ENCODE results near the gene SMAD3. TPM values are rescaled to one million over a fixed set of nuclear protein-coding genes. Genes with fewer than 3 reads are reported as not detected.

Gene SMAD3
- total and polyA plus RNA-seq, 10 of the 15 experiments (the other 5 are each of a cell fraction or from before 2014, with no cell fraction given), result 5.6 to 43.2 (median 16.0) TPM

GRCh38 chr15:67097424-67097823, 32.0 kb downstream of the SMAD3 start:
- POLR2A ChIA-PET, result no interaction called here
- no peak for ATAC-seq
- Histone ChIP-seq H3K9me3 (replicated peaks; ENCODE audit: control insufficient read depth, insufficient read depth, low read length) (no peaks in the 10 kb centered on the region), H3K27ac (ENCODE audit: control insufficient read depth, insufficient read depth) (no peak overlapping the region), H2AFZ (ENCODE audit: control insufficient read depth, low read depth, low read length) (no peak overlapping the region), H3K4me3 (no peak overlapping the region), H3K4me1 (ENCODE audit: control insufficient read depth, insufficient read depth, low read length) (peaks cover 68% of the 10 kb centered on the region), H3K36me3 (ENCODE audit: control insufficient read depth in 2 of 2, insufficient read depth in 2 of 2, low read length in 1 of 2) (peaks cover 7 to 28% of the 10 kb centered on the region in 2 experiments; a peak in 3 of 4 replicates), H3K4me2 (ENCODE audit: control insufficient read depth, insufficient read depth) (0 out of 2 replicates have a peak overlapping the region, but pooled peaks have one; percentile 15), H3K27me3 (replicated peaks in 1 of 2; ENCODE audit: control insufficient read depth in 2 of 2, insufficient read depth in 2 of 2, low read length in 1 of 2) (no peaks in the 10 kb centered on the region), H4K20me1 (ENCODE audit: control insufficient read depth, insufficient read depth) (no peaks in the 10 kb centered on the region), H3K79me2 (ENCODE audit: control insufficient read depth, insufficient read depth, low read length) (peaks cover 70% of the 10 kb centered on the region), H3K9ac (ENCODE audit: control insufficient read depth, insufficient read depth, low read length) (no peak overlapping the region)
- 98% methylated on average over 4 of the region's 4 CpGs for WGBS (ENCODE audit: insufficient coverage, insufficient replicate concordance, low lambda C conversion rate, missing lambda C conversion rate)
- no peak for FAIRE-seq
- BruUV-seq (replicated peaks), result no TSS peak
- intact Hi-C loops (cut with micrococcal nuclease; ENCODE audit: unreplicated experiment) (no loop called here), in situ Hi-C loops (cut with MboI) (loop anchor here (25.0 kb wide), 1 partner anchor 1310 kb away; the partner anchor contains the start of gene DENND4A)
- SMC1A ChIA-PET (ENCODE audit: uncharacterized antibody, unreplicated experiment), result interaction anchor here (1.0 to 6.2 kb wide), 5 partner anchors 11 to 206 kb away, joined by 3 to 58 read pairs (median 4); no protein-coding TSS in a partner anchor
- TF ChIP-seq BRCA1 (IDR thresholded peaks at IDR 0.05; ENCODE audit: low read depth, low read length), result no peak
- no peak for TF ChIP-seq ZNF687 (IDR thresholded peaks at IDR 0.05)
- TF ChIP-seq SKIL (IDR thresholded peaks at IDR 0.05; ENCODE audit: low read depth, poor library complexity, severe bottlenecking), result no peak
- no peak for TF ChIP-seq MEF2B (IDR thresholded peaks at IDR 0.05; ENCODE audit: partially characterized antibody, poor library complexity, severe bottlenecking)
- TF ChIP-seq CEBPB (IDR thresholded peaks at IDR 0.05; ENCODE audit: borderline replicate concordance in 1 of 2, low read depth in 2 of 2, low read length in 2 of 2), result no peak
- no peak for TF ChIP-seq NFYB (IDR thresholded peaks at IDR 0.05; ENCODE audit: insufficient read depth, low read depth, low read length)
- no peak for TF ChIP-seq ATF7 (IDR thresholded peaks at IDR 0.05; ENCODE audit: low read depth)
- TF ChIP-seq SUZ12 (IDR thresholded peaks at IDR 0.05; ENCODE audit: unreplicated experiment), result no peak
- TF ChIP-seq CBX5 (IDR thresholded peaks at IDR 0.05; ENCODE audit: low read depth), result no peak
- TF ChIP-seq SMARCA5 (IDR thresholded peaks at IDR 0.05), result no peak
- no peak for TF ChIP-seq PKNOX1 (IDR thresholded peaks at IDR 0.05)
- no peak for DNase-seq (ENCODE audit: low read depth, low spot score)
- RAD21 ChIA-PET (ENCODE audit: unreplicated experiment), result interaction anchor here (1.7 to 10.3 kb wide), 2 partner anchors 16 to 19 kb away, joined by 5 to 77 read pairs; no protein-coding TSS in a partner anchor
- CTCF ChIA-PET, result no interaction called here
